ENCODE results near the gene KLHL17. TPM values are rescaled to one million over a fixed set of nuclear protein-coding genes. Genes with fewer than 3 reads are reported as not detected.
A peak's percentile ranks its signal among the peaks of the same experiment; 100 is the strongest.

The KLHL17 gene
- polyA plus RNA-seq, 2 of the 4 experiments (the other 2 are of a cell fraction) = 5.7 to 21.6 TPM

- peaks cover 14% of the 10 kb centered on the region for H3K4me1 ChIP-seq
- FAIRE-seq (no peak), ATAC-seq (no peak), DNase-seq (ENCODE audit: low read depth in 1 of 2, low spot score in 1 of 2) (no peak)
- POLR2A ChIA-PET = no interaction called here
- TF ChIP-seq RARB (CRISPR knock-in tag; IDR thresholded peaks at IDR 0.05) = no peak
- TF ChIP-seq FOSL2 (IDR thresholded peaks at IDR 0.05) = no peak
- no peak for TF ChIP-seq FOSL2 (CRISPR knock-in tag; IDR thresholded peaks at IDR 0.05)
- TF ChIP-seq JUNB (IDR thresholded peaks at IDR 0.05) = no peak
- TF ChIP-seq POLR2A (IDR thresholded peaks at IDR 0.05; ENCODE audit: low read length) = no peak
- TF ChIP-seq MAFK (IDR thresholded peaks at IDR 0.05; ENCODE audit: partially characterized antibody) = no peak
- TF ChIP-seq, protein P1, sequence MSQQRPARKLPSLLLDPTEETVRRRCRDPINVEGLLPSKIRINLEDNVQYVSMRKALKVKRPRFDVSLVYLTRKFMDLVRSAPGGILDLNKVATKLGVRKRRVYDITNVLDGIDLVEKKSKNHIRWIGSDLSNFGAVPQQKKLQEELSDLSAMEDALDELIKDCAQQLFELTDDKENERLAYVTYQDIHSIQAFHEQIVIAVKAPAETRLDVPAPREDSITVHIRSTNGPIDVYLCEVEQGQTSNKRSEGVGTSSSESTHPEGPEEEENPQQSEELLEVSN (IDR thresholded peaks at IDR 0.05; ENCODE audit: borderline replicate concordance, low read depth) = no peak
- no peak for TF ChIP-seq MYC (IDR thresholded peaks at IDR 0.05; ENCODE audit: borderline replicate concordance, low read length)
- no peak overlapping the region for H3K27ac ChIP-seq
- no peak overlapping the region for H3K4me3 ChIP-seq
- CTCF ChIA-PET = interaction anchor here (1.0 to 4.3 kb wide), 6 partner anchors 11 to 66 kb away, joined by 3 to 33 read pairs (median 6); no protein-coding TSS in a partner anchor
- no peak overlapping the region; the same call in 2 of the 3 replicates for H3K4me2 ChIP-seq
- no CpG with 5 or more reads among the region's 3 CpGs for WGBS (ENCODE audit: missing lambda C conversion rate)
- H3K9me3 ChIP-seq = peaks cover under 1% of the 10 kb centered on the region; the same call in 2 of the 3 replicates
Observed at GRCh38 chr1:997713-997992, 37.3 kb downstream of the KLHL17 start.

DNA sequence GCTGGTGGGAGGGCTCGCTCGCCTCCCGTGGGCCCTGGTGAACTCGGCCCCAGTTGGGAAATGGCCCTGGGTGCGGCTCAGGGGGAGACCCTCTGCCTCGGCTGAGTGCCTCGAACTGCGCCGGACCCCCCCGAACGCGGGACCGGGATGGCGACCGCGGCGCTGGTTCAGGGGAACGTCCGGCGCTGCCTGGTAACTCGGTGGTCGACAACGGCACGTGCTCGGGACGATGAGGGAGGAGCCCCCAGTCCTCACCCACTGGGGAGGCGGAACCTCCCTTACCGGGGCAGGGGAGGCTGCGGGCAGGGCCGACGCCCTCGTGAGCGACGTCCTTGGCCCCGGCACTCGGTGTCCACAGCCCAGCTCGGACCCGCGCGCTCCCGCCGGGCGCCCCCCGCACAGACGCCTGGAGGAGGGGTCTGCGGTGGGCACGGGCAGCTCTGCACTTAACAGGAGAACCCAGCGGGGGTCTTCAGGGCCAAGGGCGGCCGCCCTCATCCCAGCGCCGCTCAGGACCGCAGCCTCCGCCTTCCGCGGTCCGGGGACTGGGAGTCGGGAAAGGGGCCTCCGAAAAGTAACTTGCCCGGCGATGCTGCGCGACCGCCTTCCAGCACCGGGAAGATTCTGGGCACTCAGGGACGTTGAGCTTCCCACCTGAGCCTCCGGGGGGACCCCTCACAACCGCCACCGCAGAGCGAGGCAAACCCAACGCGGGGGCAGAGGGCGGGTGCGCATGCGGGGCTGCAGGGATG lies 37.8 kb downstream of the KLHL17 start:
- Histone ChIP-seq H3K9me3 (no peaks in the 10 kb centered on the region), H3K27ac (peak overlapping the region in 1 of 2 experiments; percentile 100; a peak in 4 of 6 replicates), H3K4me3 (peak overlapping the region; percentile 77), H3K4me1 (peaks cover 14% of the 10 kb centered on the region), H3K4me2 (peak overlapping the region; percentile 95)
- TF ChIP-seq TFCP2L1 (CRISPR knock-in tag; IDR thresholded peaks at IDR 0.05) (no peak), ZNF302 (CRISPR knock-in tag; IDR thresholded peaks at IDR 0.05) (no peak), ZFP36 (IDR thresholded peaks at IDR 0.05; ENCODE audit: borderline replicate concordance, partially characterized antibody) (no peak), REST (IDR thresholded peaks at IDR 0.05) (no peak), RNF2 (IDR thresholded peaks at IDR 0.05; ENCODE audit: borderline replicate concordance, low read depth) (no peak), HOXB5 (CRISPR knock-in tag; IDR thresholded peaks at IDR 0.05) (no peak), RCOR1 (IDR thresholded peaks at IDR 0.05; ENCODE audit: low read depth, low read length) (no peak), RARB (CRISPR knock-in tag; IDR thresholded peaks at IDR 0.05) (no peak), HOXA7 (CRISPR knock-in tag; IDR thresholded peaks at IDR 0.05) (no peak), HOXB13 (CRISPR knock-in tag; IDR thresholded peaks at IDR 0.05; ENCODE audit: low read depth) (no peak), KDM1A (IDR thresholded peaks at IDR 0.05; ENCODE audit: low read depth) (no peak)
- TF ChIP-seq, protein P1 (IDR thresholded peaks at IDR 0.05; ENCODE audit: borderline replicate concordance, low read depth) = no peak
- FAIRE-seq (no peak), ATAC-seq (no peak), DNase-seq (ENCODE audit: low read depth in 1 of 2, low spot score in 1 of 2) (no peak)
- 100% methylated on average over 2 of the region's 75 CpGs for WGBS (ENCODE audit: missing lambda C conversion rate)
- ChIA-PET CTCF (interaction anchor here (1.0 to 4.3 kb wide), 7 partner anchors 11 to 66 kb away, joined by 3 to 33 read pairs (median 6); partner anchors contain the start of gene ISG15), POLR2A (no interaction called here)

GRCh38 chr1:998745-998994 lies 38.3 kb downstream of the KLHL17 start:
- peak overlapping the region; percentile 97 to 100 for H3K27ac ChIP-seq
- H3K4me3 ChIP-seq = peak overlapping the region; percentile 77
- ChIA-PET CTCF (interaction anchor here (1.0 to 4.3 kb wide), 4 partner anchors 15 to 65 kb away, joined by 3 to 33 read pairs (median 10); partner anchors contain the start of gene ISG15), POLR2A (no interaction called here)
- ATAC-seq (no peak), DNase-seq (ENCODE audit: low read depth in 1 of 2, low spot score in 1 of 2) (no peak), FAIRE-seq (no peak)
- peak overlapping the region; percentile 95 for H3K4me2 ChIP-seq
- 0% methylated on average over 1 of the region's 27 CpGs for WGBS (ENCODE audit: missing lambda C conversion rate)
- peaks cover 14% of the 10 kb centered on the region for H3K4me1 ChIP-seq
- no peaks in the 10 kb centered on the region for H3K9me3 ChIP-seq
- TF ChIP-seq HDAC2 (IDR thresholded peaks at IDR 0.05) (no peak), SMC3 (IDR thresholded peaks at IDR 0.05) (no peak), CHD4 (IDR thresholded peaks at IDR 0.05; ENCODE audit: borderline replicate concordance) (no peak), FOSB (CRISPR knock-in tag; IDR thresholded peaks at IDR 0.05) (no peak), HOXA7 (CRISPR knock-in tag; IDR thresholded peaks at IDR 0.05) (no peak), FOSL2 (IDR thresholded peaks at IDR 0.05) (no peak), FOSL2 (CRISPR knock-in tag; IDR thresholded peaks at IDR 0.05) (no peak), EP300 (IDR thresholded peaks at IDR 0.05) (no peak), CBX2 (IDR thresholded peaks at IDR 0.05; ENCODE audit: borderline replicate concordance, low read depth) (no peak), BCL3 (IDR thresholded peaks at IDR 0.05) (no peak), ESRRA (IDR thresholded peaks at IDR 0.05; ENCODE audit: borderline replicate concordance, low read length) (no peak)
- TF ChIP-seq, protein P1 (IDR thresholded peaks at IDR 0.05; ENCODE audit: borderline replicate concordance, low read depth) = no peak
- TF ChIP-seq, protein P2, sequence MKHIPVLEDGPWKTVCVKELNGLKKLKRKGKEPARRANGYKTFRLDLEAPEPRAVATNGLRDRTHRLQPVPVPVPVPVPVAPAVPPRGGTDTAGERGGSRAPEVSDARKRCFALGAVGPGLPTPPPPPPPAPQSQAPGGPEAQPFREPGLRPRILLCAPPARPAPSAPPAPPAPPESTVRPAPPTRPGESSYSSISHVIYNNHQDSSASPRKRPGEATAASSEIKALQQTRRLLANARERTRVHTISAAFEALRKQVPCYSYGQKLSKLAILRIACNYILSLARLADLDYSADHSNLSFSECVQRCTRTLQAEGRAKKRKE (CRISPR knock-in tag; IDR thresholded peaks at IDR 0.05; ENCODE audit: low read depth) = no peak
